ENCODE measurements around the gene ANKRD30A.
"Not testable (repeated sequence)": the region's sequence is repeated elsewhere in the genome, so short reads cannot be mapped to it uniquely, and the experiment has no call there.

The ANKRD30A gene

GRCh38 chr10:37125191-37125732 lies at the start of gene ANKRD30A:
Gene ANKRD30A, plus strand, starts transcription at chr10:37125598. Its CDS starts 190 bp downstream, at chr10:37125788.
- DNase-seq, result no peak

GRCh38 chr10:37076083-37076482 lies 49.3 kb upstream of the ANKRD30A start:
- DNase-seq, result not testable (repeated sequence)

GRCh38 chr10:37095792-37096573 lies 29.4 kb upstream of the ANKRD30A start:
- DNase-seq, result no peak

GRCh38 chr10:37101261-37101660 lies 24.1 kb upstream of the ANKRD30A start:
- no peak for DNase-seq

GRCh38 chr10:37109000-37109399 lies 16.4 kb upstream of the ANKRD30A start:
- no peak for DNase-seq

- no peak for DNase-seq
Observed at GRCh38 chr10:37124532-37124931, 866 bp upstream of the ANKRD30A start.

- DNase-seq, result no peak
Observed at GRCh38 chr10:37125921-37126320, 523 bp downstream of the ANKRD30A start.

- DNase-seq, result no peak
Observed at GRCh38 chr10:37146443-37146842, 21.0 kb downstream of the ANKRD30A start.

- DNase-seq, result not testable (repeated sequence)
Observed at GRCh38 chr10:37162430-37162829, 37.0 kb downstream of the ANKRD30A start.

- not testable (repeated sequence) for DNase-seq
Observed at GRCh38 chr10:37171945-37172344, 46.5 kb downstream of the ANKRD30A start.

GRCh38 chr10:37178296-37178695 lies 52.9 kb downstream of the ANKRD30A start:
- DNase-seq, result not testable (repeated sequence)

GRCh38 chr10:37182719-37183118 lies 57.3 kb downstream of the ANKRD30A start:
- DNase-seq, result not testable (repeated sequence)

- DNase-seq, result no peak
Observed at GRCh38 chr10:37206132-37206531, 80.7 kb downstream of the ANKRD30A start.

- no peak for DNase-seq
Observed at GRCh38 chr10:37220866-37221265, 95.5 kb downstream of the ANKRD30A start.

- no peak for DNase-seq
Observed at GRCh38 chr10:37222046-37222445, 96.6 kb downstream of the ANKRD30A start.

- DNase-seq, result no peak
Observed at GRCh38 chr10:37225163-37225562, 99.8 kb downstream of the ANKRD30A start.

- no peak for DNase-seq
Observed at GRCh38 chr10:37226524-37226923, 101.1 kb downstream of the ANKRD30A start.

GRCh38 chr10:37234692-37235091 lies 109.3 kb downstream of the ANKRD30A start:
- no peak for DNase-seq

- no peak for DNase-seq
Observed at GRCh38 chr10:37236093-37236492, 110.7 kb downstream of the ANKRD30A start.

- no peak for DNase-seq
Observed at GRCh38 chr10:37240223-37240622, 114.8 kb downstream of the ANKRD30A start.

- DNase-seq, result no peak
Observed at GRCh38 chr10:37246637-37247036, 121.2 kb downstream of the ANKRD30A start.

- not testable (repeated sequence) for DNase-seq
Observed at GRCh38 chr10:37255837-37256236, 130.4 kb downstream of the ANKRD30A start.

GRCh38 chr10:37263304-37263703 lies 137.9 kb downstream of the ANKRD30A start:
- DNase-seq, result no peak

- no peak for DNase-seq
Observed at GRCh38 chr10:37268266-37268665, 142.9 kb downstream of the ANKRD30A start.

Data from NCI-H2227 treated with DMSO at 0.1 percent for 48 hours (cell line).